Adipose tissue (tissue), 3 donors: ENCODE results near the gene HAUS1. TPM values are rescaled to one million over a fixed set of nuclear protein-coding genes. Genes with fewer than 3 reads are reported as not detected.

Experiments used
- H3K27ac ChIP-seq: one replicate; pipeline ENCODE4 v1.5.1; 2013; ENCODE audit warnings: low read depth, low read length
- WGBS, 3 donors: extraction: QIAGEN DNeasy Blood & Tissue Kit; methylation state at CpG; one replicate each; pipeline ENCODE4 v1.1.7; 2013; 5-methylcytosine and 5-hydroxymethylcytosine counted together
- polyA plus RNA-seq, 3 donors: library from polyadenylated mRNA; stranded (reverse); fragments of 200-250 nt; gene quantifications; one replicate each; pipeline ENCODE4 v1.2.3, GENCODE V29; 2013
- donor health status: healthy with polysubstance abuse.
- donor health status: Bipolar disorder and iron deficiency.
- donor health status: healthy.

The HAUS1 gene
- polyA plus RNA-seq, 3 donors, result 11.1 to 27.4 (median 11.6) TPM

- 90 to 92% (median 92%) methylated on average over 4 of the region's 4 CpGs for WGBS, 3 donors
- no peak overlapping the region for H3K27ac ChIP-seq
Observed at GRCh38 chr18:46171331-46171730, 67.1 kb downstream of the HAUS1 start.

DNA sequence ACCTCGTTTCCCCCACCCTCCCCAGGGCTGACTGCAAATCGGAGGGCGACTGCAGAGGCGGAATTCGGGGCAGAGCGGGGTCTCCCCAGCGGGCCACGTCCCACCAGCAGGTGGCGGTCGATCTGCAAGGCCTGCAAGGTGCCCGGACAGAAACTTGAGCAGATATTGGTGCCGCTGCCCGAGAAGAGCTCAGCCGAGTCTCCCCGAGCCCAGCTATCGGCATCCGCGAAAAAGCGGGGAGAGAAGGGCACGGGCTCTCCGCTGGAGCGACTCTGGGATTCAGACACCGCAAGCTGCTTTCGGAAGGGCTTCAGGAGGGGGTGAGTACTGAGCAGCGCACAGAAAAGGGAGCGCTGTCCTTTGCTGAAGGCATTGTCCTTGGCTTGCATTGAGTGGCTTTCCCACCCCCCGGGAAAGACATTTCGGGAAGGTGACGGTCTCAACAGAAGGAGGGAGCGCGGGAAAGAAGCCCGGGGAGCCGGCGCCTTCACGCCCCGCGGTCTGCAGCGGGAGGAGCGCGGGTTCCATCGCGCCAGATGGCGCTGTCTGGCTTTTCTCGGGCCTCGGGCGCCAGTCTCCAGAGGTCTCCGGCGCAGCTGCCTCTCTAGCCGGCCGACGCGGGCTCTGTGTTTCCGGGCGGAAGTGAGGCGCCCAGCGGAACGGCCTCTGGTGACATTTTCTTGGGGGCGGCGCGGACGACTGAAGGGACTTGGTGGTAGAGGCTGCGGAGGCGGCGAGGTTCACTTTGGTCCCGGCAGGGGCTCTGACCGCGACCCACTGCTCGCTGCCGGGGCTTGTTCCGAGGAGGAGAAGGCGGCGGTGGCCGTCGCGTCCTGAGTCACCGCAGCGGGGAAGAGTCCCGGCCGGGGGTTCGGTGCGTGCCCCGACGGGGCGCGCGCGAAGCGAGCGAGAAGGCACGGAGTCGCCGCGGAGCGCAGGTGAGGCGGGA is 69.5 kb downstream of the HAUS1 start:
- WGBS, 3 donors, result 0% methylated on average over 77 to 95 of the region's 95 CpGs
- H3K27ac ChIP-seq, result no peak overlapping the region

GRCh38 chr18:46174342-46175041 is 70.3 kb downstream of the HAUS1 start:
- WGBS, 3 donors, result 0 to 1% (median 1%) methylated on average over 58 to 67 of the region's 67 CpGs
- H3K27ac ChIP-seq, result no peak overlapping the region

GRCh38 chr18:46176001-46176400 is 71.8 kb downstream of the HAUS1 start:
- no peak overlapping the region for H3K27ac ChIP-seq
- WGBS, 3 donors, result 73 to 91% (median 87%) methylated on average over 3 of the region's 3 CpGs

Other genes with a start within 250 kb of the HAUS1 start
- 1 to 10 TPM; 2.9 to 4.6 (median 3.7) TPM for gene EPG5, start 137.1 kb upstream of the HAUS1 start, polyA plus RNA-seq
- 1 to 10 TPM; 2.2 to 5.1 (median 2.9) TPM for gene PSTPIP2, start 32.1 kb upstream of the HAUS1 start, polyA plus RNA-seq
- 100 to 1,000 TPM; 248 to 476 (median 326) TPM for gene ATP5F1A, start 6.1 kb upstream of the HAUS1 start, polyA plus RNA-seq